Heart right ventricle (tissue), 16 donors: ENCODE measurements around the gene UNC5C. TPM values are rescaled to one million over a fixed set of nuclear protein-coding genes. Genes with fewer than 3 reads are reported as not detected.

ENCODE experiments used
- ATAC-seq, 8 donors: fragments of 200-7000 bp; cut with Tn5 transposase; one replicate each; pipeline ENCODE4 v1.9.1; 2020; ENCODE audit warnings: mild to moderate bottlenecking in 8 of 8, moderate library complexity in 8 of 8, moderate number of reproducible peaks in 1 of 8
- DNase-seq, 2 donors: peaks; one replicate each; pipeline ENCODE4 v3.0.0-alpha.2; 2020
- H3K27ac ChIP-seq, 10 donors: fragments of 200-600 bp; sonication (generic) in 2 of 10; one replicate each; pipeline versions ENCODE4 v1.5.0 to v1.8.0; 2020 to 2022; ENCODE audit warnings: mild to moderate bottlenecking in 3 of 10
- H3K27me3 ChIP-seq, 7 donors: fragments of 200-600 bp; one replicate each; pipeline ENCODE4 v1.8.0; 2021 to 2022; ENCODE audit warnings: mild to moderate bottlenecking in 2 of 7
- H3K36me3 ChIP-seq, 9 donors: fragments of 200-600 bp; sonication (generic) in 1 of 9; one replicate each; pipeline versions ENCODE4 v1.5.0 to v1.8.0; 2020 to 2022; ENCODE audit warnings: mild to moderate bottlenecking in 2 of 9
- H3K4me1 ChIP-seq, 9 donors: fragments of 200-600 bp; sonication (generic) in 1 of 9; one replicate each; pipeline versions ENCODE4 v1.5.0 to v1.8.0; 2020 to 2022; ENCODE audit warnings: mild to moderate bottlenecking in 4 of 9
- H3K4me3 ChIP-seq, 10 donors: fragments of 200-600 bp; sonication (generic) in 2 of 10; one replicate each; pipeline versions ENCODE4 v1.5.0 to v1.8.0; 2020 to 2022; ENCODE audit warnings: mild to moderate bottlenecking in 7 of 10, moderate library complexity in 2 of 10
- H3K9me3 ChIP-seq, 11 donors: fragments of 200-600 bp in 10 of 11; sonication (generic) in 2 of 11; one replicate each; pipeline versions ENCODE4 v1.5.0 to v1.8.0; 2013 to 2022; ENCODE audit warnings: mild to moderate bottlenecking in 2 of 11, control low read depth in 1 of 11, moderate library complexity in 1 of 11
- WGBS, 2 donors: extraction: QIAGEN DNeasy Blood & Tissue Kit; methylation state at CpG; one replicate each; pipeline ENCODE4 v1.1.7; 2013; ENCODE audit warnings: inconsistent platforms in 1 of 2; 5-methylcytosine and 5-hydroxymethylcytosine counted together
- intact Hi-C, 10 donors: fragments of 100-400 bp; cut with DNase I; formaldehyde crosslinking; loops; one replicate each; pipeline versions ENCODE4 v1.11.1 to v1.14.2; 2022
- polyA plus RNA-seq, 2 donors: library from polyadenylated mRNA; stranded (reverse); fragments of 200-250 nt; gene quantifications; one replicate each; pipeline ENCODE4 v1.2.3, GENCODE V29; 2013
- total RNA-seq, 10 donors: library from RNA; stranded (reverse); fragmentation: NEBNext Ultra II Directional in 3 of 10; extraction: Animal tissue kit (Norgen Biotek cat#: 25700) in 3 of 10; gene quantifications; one replicate each; pipeline versions ENCODE4 v1.2.1 to v1.2.4, GENCODE V29; 2021 to 2023
- TF ChIP-seq, protein P1 (sequence below), 9 donors: fragments of 200-600 bp; sonication (generic) in 2 of 9; IDR thresholded peaks; one replicate each; pipeline versions ENCODE4 v1.5.0 to v1.8.0; 2021 to 2022; ENCODE audit warnings: antibody characterized with exemption in 9 of 9, mild to moderate bottlenecking in 5 of 9, moderate library complexity in 1 of 9
- donor health status: Arrhythmogenic right ventricular cardiomyopathy.
- donor health status: ischemic (EF 13 %, LVEDD 7.1; RV severe dilation, severe dysfunction).
- donor health status: healthy with polysubstance abuse.
- donor health status: DM: no; HTN: yes; CAD: no.
- donor health status: DM: no; HTN: no; CAD: no.
- donor health status: ischemic (EF 25% LVEDD 6.9; RV normal size, moderate dysfunction).
- donor health status: ischemic (EF 25% LVEDD 5.7; RV mildly dilated, moderate dysfunction).
- donor health status: healthy.
- donor health status: DM: yes; HTN: yes; CAD: no.
- donor health status: Ischemic cardiomyopathy.
- donor health status: ischemic (EF 35%, LVEDD 5.7; RV mildly dilated, moderate dysfunction).
- donor health status: nonischemic (EF 11% LVEDD 7.7; RV severe dilation, severe dysfunction).
- donor health status: DM: yes; HTN: yes; CAD: no.
- donor health status: PGD.
- donor health status: ischemic (EF 29% LVEDD 5.4; RV normal size, mild dysfunction).
- donor health status: nonischemic (EF 23%, LVEDD 6.1; RV moderate dilation, normal function).

UNC5C gene
- total and polyA plus RNA-seq, 12 donors = 0.44 to 3.2 (median 1.5) TPM

DNA sequence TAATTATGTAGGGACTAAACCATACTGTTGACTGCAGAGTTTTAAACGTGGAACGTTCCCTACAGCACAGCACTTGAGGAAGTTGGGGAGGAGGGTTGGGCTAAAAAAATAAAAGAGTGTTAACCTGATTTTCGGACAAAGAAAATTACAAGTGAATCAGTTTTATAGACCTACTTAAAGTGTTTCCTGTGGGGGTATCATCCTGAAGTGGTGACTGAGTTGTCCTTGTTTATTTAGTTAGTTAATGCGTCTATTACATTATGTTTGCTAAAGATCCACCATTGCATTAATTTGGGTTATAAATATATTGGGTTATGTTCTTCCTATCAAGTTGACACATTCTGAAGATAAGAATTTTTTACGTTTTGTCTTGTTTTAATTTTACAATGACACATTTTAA, 14.7 kb downstream of the UNC5C start:
- peaks cover 0 to 2% (median 0%) of the 10 kb centered on the region in 7 donors for H3K27me3 ChIP-seq
- no peaks in the 10 kb centered on the region for H3K36me3 ChIP-seq
- H3K9me3 ChIP-seq = no peaks in the 10 kb centered on the region
- intact Hi-C loops = no loop called here
- H3K4me1 ChIP-seq = no peaks in the 10 kb centered on the region
- no peak for DNase-seq
- ATAC-seq = no peak
- peak overlapping the region in 3 of 10 donors; percentile 1 to 11 (median 5) for H3K4me3 ChIP-seq
- H3K27ac ChIP-seq = peak overlapping the region in 3 of 10 donors; percentile 5 to 36 (median 27)
- TF ChIP-seq, protein P1, sequence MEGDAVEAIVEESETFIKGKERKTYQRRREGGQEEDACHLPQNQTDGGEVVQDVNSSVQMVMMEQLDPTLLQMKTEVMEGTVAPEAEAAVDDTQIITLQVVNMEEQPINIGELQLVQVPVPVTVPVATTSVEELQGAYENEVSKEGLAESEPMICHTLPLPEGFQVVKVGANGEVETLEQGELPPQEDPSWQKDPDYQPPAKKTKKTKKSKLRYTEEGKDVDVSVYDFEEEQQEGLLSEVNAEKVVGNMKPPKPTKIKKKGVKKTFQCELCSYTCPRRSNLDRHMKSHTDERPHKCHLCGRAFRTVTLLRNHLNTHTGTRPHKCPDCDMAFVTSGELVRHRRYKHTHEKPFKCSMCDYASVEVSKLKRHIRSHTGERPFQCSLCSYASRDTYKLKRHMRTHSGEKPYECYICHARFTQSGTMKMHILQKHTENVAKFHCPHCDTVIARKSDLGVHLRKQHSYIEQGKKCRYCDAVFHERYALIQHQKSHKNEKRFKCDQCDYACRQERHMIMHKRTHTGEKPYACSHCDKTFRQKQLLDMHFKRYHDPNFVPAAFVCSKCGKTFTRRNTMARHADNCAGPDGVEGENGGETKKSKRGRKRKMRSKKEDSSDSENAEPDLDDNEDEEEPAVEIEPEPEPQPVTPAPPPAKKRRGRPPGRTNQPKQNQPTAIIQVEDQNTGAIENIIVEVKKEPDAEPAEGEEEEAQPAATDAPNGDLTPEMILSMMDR (IDR thresholded peaks at IDR 0.05) = no peak
- 52 to 59% methylated on average over 5 of the region's 5 CpGs for WGBS, 2 donors

DNA sequence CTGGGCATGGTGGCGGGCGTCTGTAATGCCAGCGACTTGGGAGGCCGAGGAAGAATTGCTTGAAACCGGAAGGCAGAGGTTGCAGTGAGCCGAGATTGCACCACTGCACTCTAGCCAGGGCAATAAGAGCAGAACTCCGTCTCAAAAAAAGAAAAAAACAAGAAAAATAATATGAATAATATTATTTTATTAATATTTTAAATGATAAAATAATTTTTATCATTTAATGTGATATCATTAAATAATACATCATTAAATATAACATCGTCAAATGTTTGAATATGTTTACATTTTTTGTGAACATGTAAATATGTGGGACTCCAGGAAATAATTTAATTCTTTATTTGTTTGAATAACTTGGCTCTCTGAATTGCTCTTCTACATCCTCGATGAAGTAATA, 15.5 kb downstream of the UNC5C start:
- no peak for ATAC-seq
- Histone ChIP-seq H3K27ac (peak overlapping the region in 2 of 10 donors; percentile 27 to 36), H3K4me3 (no peak overlapping the region), H3K9me3 (no peaks in the 10 kb centered on the region), H3K27me3 (no peaks in the 10 kb centered on the region), H3K4me1 (peaks cover 0 to 3% (median 0%) of the 10 kb centered on the region in 9 donors), H3K36me3 (no peaks in the 10 kb centered on the region)
- no peak for DNase-seq
- intact Hi-C loops = no loop called here
- 92% methylated on average over 9 of the region's 9 CpGs for WGBS, 2 donors
- TF ChIP-seq, protein P1 (IDR thresholded peaks at IDR 0.05) = no peak

DNA sequence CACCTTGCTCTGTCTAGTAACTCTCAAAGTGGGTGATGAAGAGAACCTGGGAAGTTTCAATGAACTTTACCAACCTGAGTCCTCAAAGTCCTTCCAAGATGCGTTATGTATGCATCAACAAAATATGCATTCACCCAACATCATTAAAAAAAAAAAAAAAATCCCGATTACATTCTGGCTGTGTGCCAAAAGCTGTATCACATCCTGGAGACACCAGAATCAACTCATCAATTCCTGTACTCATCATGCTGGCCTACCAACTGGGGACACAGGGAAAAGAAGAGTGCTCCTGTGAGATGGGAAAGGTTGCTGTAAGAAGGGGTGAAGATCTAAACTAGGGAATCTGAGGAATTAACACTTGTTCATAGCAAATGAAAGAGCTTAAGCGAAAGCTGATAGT, 16.5 kb downstream of the UNC5C start:
- intact Hi-C loops = no loop called here
- H3K27me3 ChIP-seq = no peaks in the 10 kb centered on the region
- H3K27ac ChIP-seq = no peak overlapping the region
- 82 to 88% methylated on average over 3 of the region's 3 CpGs for WGBS, 2 donors
- DNase-seq (no peak), ATAC-seq (no peak)
- H3K9me3 ChIP-seq = no peaks in the 10 kb centered on the region
- TF ChIP-seq, protein P1 (IDR thresholded peaks at IDR 0.05) = no peak
- peaks cover 0 to 3% (median 0%) of the 10 kb centered on the region in 9 donors for H3K4me1 ChIP-seq
- no peak overlapping the region for H3K4me3 ChIP-seq
- no peaks in the 10 kb centered on the region for H3K36me3 ChIP-seq

DNA sequence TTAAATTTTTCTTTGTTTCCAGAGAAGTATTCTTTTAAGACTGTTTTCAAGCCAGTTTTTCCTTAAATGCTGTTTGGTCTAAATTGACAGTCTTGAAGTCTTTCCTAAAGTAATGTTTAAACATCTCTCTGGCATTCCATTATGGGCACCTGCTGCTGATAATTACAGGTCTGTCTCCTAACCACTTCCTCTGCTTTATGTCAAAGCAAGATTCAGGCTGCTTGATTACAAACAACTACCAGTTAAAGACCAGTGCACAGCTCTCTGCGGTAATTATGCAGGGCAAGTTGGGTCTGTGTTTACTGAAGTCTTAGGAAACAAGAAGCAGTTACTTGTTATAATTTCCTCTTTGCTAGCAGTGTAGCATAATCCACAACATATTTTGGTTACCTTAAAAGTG, 17.6 kb downstream of the UNC5C start:
- TF ChIP-seq, protein P1 (IDR thresholded peaks at IDR 0.05) = no peak
- WGBS, 2 donors = 54 to 58% methylated on average over 1 of the region's 1 CpG
- Histone ChIP-seq H3K9me3 (no peaks in the 10 kb centered on the region), H3K27me3 (no peaks in the 10 kb centered on the region), H3K4me1 (peaks cover 0 to 3% (median 0%) of the 10 kb centered on the region in 9 donors), H3K36me3 (no peaks in the 10 kb centered on the region), H3K27ac (no peak overlapping the region), H3K4me3 (no peak overlapping the region)
- intact Hi-C loops = no loop called here
- ATAC-seq (no peak), DNase-seq (no peak)
